NK-92 (cell line): ENCODE data around the gene BASP1.
"Not testable (repeated sequence)": the region's sequence is repeated elsewhere in the genome, so short reads cannot be mapped to it uniquely, and the experiment has no call there.

Experiments used
- DNase-seq: peaks from one replicate; lab custom pipeline; 2025; ENCODE audit not compliant: unreplicated experiment; lab: John Stamatoyannopoulos, UW

BASP1 gene

DNA sequence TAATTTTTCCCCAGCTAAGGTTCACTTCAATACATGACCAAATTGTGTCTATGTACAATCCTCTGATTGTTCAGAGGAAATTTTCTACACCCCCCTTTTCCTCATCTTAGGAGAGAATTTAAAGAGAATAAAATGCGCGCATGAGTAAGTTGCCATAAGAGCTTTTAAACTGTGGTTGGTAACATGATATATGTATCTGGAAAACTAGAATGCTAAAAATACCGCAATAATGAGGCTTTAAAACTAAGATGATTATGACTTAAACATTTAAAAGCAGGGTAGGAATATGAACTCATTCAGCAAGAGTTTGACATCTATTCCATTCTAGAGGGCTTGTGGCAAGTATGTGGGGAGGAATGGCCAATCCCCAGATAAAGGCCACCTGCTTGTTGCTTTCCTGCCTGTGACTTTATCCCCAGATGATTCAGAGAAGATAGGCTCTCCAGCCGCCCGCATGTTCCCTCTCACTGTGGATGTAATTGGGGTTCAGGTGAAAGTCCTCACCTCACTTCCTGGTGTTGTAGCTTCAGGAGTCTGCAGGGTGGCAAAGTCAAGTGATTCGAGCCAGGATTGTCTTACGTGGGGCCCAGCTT lies 26.5 kb upstream of the BASP1 start:
- no peak for DNase-seq

DNA sequence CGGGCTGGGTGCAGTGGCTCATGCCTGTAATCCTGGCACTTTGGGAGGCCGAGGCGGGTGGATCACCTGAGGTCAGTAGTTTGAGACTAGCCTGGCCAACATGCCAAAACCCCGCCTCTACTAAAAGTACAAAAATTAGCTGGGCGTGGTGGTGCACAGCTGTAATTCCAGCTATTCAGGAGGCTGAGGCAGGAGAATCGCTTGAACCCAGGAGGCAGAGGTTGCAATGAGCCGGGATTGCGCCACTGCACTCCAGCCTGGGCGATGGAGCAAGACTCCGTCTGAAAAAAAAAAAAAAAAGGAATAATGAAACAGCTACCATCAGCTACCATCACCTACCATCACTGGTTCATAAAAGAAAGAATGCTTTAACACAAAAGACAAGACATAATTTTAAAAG lies 25.9 kb upstream of the BASP1 start:
- not testable (repeated sequence) for DNase-seq

DNA sequence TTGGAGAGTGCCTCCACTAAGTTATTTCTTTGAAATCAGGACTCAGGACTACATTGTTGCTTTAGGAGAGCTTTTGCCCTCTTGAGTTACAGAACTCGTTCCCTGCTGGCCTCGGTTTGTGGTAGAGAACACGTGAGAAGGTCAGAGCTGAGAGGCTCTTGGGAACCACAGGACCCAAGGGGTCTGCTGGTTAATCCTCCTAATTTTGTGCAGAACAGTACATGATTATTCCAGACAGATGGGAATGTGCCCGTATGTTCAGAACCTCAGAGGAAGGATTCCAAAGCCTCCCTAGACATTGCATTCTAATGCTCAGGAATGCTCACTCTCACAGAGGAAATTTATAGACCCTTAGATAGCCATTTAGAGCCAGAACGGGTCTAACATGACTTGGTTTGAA lies 25.2 kb upstream of the BASP1 start:
- no peak for DNase-seq

DNA sequence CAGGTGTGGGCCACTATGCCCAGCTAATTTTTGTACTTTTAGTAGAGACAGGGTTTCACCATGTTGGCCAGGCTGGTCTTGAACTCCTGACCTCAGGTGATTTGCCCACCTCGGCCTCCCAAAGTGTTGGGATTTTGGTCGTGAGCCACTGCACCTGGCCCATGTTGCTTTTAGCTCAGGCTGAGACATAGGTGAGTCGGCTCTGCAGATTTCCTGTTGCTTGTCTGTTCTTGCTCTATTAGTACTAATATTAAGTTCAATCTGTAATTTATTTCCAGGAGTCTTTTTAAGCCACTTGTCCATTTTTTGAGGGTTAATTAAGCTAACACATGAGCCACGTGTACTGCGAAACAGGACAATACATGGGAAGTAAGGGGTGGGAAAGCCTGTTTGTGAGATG lies 21.4 kb upstream of the BASP1 start:
- DNase-seq = no peak

DNA sequence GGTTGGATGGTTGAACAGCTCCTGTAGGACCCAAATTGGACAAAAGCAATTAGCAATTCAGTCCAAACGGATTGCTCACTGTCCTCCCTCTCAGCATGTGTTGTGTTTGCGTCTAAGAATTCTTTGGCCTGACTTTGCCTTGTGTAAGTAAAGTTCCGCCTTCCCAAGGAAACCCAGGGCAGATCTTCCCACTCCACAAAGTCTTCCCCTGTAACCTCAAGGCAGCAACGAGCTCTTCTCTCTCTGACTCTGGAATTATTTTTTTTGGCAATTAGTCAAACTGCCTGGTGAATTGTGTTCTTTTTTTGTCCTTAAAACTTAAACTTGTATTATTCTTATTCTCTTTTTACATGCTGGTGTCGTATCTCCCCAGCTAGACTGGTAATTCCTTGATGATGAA lies 20.7 kb upstream of the BASP1 start:
- DNase-seq = no peak

DNA sequence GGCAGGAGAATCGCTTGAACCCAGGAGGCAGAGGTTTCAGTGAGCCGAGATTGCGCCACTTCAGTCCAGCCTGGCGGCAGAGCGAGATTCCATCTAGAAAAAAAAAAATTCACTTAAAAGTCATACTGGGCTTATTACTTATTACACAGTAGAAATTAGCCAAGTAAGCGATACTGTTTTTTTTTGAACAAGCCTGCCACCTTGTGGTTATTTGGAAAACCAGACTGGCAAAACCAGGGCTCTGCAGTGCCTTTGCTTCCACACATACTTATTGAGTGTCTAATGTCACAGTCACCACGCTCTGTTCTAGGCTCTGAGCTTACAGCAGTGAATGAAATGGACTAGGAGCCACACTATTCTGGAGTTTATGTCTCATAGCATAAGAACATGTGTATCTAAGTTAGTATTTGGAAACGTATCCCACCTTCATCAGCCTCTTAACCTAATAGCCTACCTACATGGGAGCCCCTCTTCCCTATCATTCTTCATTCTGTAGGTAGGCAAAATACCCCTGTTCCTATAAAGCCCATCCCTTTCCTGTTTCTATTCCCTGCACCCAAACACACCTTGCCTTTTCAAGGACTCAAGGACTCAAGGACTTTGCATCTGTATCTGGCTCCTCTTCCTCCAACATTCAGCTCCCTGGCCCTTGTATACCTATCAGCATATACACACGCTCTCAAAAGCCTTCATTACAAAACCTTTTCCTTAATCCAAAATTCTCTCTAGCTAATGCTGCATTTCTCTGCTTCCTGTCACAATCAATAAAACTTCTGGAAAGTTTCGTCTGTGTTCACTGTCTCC lies 13.9 kb upstream of the BASP1 start:
- DNase-seq = no peak

DNA sequence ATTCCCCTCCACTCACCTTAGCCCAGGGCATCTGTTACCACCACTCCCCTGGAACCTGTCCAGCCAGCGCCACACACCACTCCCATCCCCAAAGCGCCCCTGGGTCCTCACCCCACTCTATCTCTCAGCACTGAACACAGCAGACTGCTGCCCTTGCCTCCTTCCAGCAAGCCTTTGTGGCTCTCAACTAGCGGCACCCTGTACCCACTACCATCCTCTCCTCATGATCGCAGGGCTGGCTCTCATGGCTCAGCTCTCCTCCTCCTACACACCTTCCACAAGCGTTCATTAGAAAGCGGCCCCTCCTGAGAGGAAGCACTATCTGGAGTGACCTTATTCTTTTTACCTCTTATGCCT lies 13.3 kb upstream of the BASP1 start:
- DNase-seq = no peak

DNA sequence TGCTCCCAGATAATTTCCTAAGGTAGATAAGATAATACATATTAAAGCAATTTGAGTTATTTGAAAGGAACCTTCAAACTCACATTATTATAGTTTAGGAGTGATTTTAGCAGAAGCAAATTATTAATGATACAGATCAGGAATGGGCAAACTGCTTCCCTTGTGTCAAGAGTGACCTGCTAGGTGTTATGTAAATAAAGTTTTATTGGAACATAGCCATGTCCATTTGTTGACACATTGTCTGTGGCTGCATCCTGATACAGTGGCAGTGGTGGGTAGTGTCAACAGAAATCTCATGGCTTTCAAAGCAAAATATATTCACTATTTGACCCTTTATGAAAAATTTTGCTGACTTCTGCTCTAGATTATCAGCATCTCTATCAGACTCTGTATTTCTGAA lies 11.4 kb upstream of the BASP1 start:
- DNase-seq = no peak

DNA sequence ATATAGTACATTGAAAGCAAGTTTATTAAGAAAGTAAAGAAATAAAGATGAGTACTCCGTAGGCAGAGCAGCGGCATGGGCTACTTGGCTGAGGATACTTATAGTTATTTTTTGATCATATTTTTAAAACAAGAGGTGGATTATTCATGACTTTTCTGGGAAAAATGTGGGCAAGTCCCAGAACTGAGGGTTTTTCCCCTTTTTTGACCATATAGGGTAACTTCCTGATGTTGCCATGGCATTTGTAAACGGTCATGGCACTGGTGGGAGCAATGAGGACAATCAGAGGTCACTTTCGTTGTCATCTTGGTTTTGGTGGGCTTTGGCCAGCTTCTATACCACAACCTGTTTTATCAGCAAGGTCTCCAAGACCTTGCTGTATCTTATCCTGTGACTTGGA lies 5.2 kb upstream of the BASP1 start:
- no peak for DNase-seq

DNA sequence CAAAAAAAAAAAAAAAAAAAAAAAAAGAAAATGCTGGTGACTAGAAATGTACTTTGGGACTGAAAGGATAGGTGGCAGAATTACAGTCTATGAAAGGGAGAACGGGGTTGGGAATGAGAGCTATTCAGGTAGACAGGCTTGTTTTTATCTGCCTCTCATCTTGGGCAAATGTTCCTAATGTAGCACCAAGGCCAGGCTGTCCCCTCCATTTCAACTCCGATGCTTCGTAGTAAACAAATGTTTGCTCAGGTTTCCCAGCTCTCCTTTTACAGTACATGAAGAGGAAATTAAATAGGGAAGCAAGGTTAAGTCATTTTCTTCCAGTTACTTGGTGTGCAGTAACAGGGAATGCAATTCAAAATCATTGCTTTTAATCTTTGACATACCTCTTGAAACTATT lies 4.4 kb upstream of the BASP1 start:
- DNase-seq = no peak

DNA sequence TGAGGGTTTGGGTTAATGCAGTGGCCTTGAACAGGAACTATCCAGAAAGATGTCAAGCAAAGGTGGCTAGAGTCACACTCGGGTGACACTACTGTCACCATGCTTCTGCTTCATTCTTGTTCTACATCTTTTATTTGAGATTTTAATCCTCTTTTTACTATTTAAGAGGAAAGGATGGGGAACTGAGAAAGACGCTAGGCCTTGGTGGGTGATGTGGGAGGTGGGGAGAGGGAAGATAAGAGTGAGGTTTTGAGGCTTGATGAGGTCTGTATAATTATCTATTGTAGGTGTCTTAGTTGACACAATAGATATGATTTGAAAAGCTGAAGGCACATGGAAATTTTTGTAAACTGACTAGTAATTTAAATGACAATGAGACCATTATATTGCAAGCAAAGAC lies 3.5 kb upstream of the BASP1 start:
- no peak for DNase-seq

DNA sequence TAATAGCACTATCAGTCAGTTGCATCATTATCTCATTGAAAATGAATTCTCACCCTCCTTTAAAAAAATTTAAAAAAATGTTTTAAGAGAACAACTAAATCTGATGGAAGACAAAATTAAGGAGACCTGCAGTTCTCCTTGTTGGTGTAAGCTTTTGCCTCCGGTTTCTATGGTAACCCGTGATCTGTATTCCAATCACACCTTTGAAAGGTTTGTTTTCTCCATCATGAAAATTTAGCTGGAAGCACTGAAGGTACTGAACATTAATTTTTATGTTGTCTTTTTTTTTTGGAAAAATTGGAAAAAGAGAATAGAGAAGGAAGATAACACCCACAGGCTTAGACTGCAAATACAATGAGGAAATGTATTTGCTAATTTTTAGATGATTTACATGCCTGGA lies 2.5 kb upstream of the BASP1 start:
- DNase-seq = no peak

DNA sequence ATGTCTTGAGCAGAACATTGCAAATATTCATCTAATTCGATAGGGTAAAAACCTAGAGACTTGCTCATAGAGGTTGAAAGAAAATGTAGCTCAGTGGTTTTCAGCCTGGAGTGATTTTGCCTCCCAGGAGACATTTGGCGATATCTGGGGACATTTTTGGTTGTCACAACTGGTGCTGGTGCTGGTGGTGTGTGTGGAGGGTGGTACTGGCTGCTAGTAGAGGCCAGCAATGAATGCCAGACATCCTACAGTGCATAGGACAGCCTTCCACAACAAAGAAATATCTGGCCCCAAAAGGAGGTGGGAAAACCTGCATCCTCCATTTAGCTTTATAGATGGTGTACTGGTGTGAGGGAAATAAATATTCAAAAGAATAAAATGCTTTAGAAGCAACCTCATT lies 2.1 kb upstream of the BASP1 start:
- no peak for DNase-seq

DNA sequence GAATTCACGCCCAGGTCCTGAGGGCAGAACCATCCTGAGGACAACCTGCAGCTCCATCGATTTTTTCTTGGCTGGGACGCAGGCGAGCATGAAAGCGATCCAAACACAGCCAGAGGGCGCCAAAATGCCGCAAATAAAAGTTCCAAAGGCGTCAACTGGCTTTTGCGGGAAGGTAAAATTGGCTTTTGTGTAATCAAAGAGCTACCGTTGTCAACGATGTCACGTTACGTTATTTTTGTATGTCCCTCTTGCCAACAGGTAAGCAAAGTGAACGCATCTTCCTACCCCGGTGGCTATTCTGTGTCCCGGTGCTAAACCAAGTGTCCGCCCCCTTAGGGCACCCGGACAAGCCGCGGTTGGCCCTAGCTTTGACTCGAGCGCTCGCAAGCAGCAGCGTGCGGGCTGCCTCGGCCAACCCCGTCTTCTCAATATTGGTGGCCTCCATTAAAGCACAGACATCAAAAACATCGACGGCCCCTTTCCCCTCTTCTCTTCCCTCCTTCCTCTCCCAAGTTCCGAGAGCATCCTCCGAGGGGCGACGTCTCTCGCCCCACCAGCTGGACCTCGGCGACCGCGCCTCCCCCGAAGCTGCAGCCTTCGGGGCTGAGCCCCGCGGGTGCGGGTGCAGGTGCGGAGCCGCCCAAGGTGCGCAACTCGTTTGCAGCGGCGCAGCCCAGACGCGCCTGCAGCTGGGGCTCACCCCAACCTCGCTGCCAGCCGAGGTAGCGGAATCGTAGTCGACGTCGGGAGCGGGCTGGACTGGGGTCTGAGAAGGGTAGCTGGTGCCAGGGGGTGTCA lies 1.1 kb upstream of the BASP1 start:
- DNase-seq = no peak

DNA sequence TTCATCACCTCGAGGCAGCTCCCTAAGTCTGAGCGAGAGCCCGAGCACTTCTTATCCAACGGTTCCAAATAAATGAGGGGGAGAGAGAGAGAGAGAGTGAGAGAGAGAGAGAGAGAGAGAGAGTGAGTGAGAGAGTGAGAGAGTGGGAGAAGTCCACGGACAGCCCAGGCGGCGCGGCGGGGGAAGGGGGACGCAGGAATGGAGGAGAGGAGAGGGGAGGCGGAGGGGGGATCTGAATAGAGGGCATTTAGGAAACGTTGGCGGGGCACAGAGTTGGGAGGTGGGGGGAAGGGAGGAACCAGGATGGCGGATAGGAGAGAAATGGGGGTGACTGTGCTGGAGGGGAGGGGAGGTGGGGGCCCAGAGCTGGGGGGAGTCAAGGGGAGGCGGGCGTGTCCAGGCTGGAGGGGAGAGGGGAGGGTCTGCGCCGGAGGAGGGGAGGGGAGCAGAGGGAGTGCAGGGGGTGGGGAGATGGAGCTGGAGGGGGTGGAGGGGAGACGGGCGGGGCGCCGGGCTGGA lies 398 bp upstream of the BASP1 start:
- no peak for DNase-seq

DNA sequence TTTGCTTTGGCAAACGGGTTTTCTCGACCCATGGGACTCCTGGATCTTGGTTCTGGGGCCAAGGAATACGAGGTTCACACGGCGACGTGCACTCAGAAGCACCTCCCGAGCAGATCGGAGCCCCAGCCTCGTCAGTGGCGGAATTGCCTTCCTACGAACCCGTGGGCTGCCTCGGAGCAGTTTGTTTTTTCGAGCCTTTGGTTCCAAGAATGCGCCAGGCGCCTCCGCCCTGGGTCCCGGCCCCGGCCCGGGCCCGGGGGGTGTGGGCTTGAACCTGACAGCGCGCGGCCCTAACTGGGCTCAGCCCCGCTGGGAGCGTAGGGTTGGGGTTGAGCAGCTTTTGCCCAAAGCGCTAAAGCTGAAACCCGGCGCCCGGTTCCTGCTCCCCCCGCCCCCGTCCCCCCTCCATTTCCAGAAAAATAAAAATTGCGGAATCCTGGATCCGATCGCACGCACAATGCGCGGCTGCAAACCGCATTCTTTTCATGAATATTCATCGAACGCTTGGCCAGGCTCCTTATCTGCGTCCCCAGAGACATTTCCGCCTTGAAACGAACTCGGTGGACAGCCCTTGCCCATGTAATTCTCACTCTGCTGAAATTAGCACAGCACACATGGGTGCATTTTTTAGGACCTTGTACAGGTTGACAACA lies 1.0 kb downstream of the BASP1 start:
- no peak for DNase-seq

DNA sequence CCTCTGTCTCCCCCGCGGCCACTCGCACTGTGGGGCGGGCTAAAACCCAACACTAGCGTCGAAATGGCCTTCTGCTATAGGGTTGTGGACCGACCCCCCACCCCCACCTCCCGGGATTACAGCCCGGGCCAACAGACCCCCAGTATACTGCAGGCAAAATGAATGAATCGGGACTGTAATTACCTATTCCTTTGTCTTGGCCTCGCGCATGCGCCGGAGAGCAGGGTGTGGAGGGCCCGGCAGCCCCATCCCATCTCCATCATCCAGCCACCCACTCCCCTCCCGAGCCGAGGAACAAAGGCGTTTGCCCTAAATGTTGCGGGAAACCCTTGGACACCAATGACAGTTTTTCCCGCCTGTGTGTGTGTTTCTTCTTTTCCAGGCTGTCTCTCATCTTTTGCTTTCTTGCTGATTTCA lies 1.6 kb downstream of the BASP1 start:
- no peak for DNase-seq

DNA sequence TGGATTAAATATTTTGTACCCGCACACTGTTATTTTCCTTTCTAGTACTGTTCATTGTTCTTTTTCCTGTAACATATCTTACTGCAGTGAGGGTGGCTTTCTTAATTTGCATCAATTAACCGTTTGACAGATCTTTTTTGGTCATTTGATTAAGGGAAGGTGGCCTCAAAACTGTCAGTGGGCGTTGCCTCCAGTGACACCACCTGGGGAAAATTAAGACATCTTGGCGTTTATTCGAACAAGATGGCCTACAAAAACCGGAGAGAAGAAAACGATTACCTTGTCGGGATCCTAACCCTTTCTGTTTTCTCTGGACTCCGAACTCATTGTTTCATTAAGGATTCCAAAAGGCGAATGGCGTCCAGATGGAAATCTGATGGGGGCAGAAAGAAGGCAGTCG lies 2.0 kb downstream of the BASP1 start:
- DNase-seq = no peak

DNA sequence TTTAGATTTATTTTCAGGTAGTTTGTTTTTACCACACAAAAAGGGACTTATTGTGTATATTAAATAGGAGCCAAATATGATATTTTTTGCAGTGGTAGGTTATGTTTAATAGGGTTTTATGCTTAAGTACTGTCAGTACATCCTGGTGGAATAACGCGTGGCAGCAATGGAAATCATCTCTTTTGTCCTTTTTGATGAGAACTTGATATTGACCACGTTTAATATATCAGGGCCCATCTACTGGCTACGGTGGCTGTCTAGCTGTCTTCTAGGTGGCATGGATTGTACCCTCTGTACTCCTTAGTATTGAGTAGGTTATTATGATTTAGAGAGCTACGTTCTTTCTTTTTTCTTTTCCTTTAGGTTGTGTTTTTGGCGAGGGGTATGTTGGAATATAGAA lies 2.6 kb downstream of the BASP1 start:
- DNase-seq = no peak

DNA sequence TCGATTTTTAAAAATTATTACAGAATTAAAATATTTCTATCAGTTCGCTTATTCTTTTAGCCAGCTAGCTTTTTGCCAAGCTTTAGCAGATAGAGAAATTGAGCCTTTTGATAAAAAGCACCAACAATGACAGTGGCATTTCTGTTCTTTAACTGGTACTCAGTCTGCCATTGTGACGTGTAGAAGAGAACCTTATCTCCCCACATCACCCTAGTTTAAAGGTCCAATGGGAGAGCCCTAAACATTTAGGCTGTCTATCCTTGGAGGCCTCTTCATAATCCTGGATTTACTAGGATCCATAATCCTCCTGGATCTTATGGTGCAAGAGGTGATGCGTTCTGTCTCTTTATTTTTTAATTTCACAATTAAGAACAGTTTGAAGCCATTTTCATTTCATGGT lies 3.0 kb downstream of the BASP1 start:
- DNase-seq = no peak

DNA sequence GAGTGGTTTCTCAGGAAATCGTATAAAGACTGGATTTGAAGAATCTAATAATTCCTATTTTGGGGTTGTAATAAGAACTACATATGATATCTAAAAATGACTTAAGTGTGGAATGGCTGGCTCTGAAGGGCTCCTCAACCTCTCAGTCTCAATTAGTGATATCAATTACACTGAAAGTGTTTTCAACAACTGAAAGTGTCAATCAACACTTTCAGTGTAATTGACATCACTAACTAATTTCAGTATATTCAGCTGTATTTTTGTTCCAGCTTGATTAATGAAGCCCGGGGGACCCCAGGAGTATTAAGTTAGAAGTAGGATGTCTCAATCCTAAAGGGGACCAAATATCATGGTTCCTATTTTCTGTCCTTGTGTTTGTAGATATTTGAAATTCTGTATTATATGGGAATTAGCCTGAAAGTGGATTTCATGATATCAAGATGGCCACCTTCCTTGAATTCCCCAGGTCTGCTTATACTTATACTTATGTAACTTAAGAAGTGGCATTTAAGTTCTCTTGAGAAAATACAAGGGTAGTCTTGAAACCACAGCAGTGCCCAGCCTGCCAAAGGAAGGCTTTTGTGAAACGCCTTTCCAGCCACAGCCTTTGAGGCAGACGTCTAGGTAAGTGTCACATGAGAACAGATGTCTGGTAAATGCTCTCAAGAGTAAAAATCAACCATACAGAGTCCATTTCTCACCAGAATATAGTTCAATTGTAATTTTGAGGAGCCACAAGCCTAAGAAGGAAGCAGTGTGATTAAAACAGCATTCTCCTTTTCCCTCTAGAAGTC lies 4.6 kb downstream of the BASP1 start:
- no peak for DNase-seq
